NCI-H526 treated with DMSO at 0.1 percent for 48 hours (cell line): ENCODE measurements around the gene GGACT.
A peak's percentile ranks its signal among the peaks of the same experiment; 100 is the strongest.
"Not testable (repeated sequence)": the region's sequence is repeated elsewhere in the genome, so short reads cannot be mapped to it uniquely, and the experiment has no call there.

ENCODE experiments used
- DNase-seq: peaks from one replicate; lab custom pipeline; 2025; lab: John Stamatoyannopoulos, UW

GGACT gene

DNA sequence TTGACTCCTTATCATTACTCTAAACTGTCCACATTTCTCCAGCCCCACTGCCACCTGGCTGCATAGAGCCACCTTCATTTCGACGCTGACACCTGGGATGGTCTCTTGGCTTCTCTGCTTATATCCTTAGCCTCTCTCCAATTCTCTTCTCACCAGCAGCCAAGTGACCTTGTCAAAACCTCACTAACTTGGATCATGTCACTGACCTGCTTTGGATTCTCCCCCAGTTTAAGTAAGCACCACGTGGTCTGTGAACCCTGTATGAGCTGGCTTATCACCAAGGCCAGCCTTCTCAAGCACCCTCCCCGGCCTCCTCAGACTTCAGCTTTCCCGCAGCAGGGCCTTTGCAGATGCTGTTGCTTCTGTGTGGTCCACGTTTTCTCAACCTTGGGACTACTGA lies 12.3 kb upstream of the GGACT start:
- no peak for DNase-seq

GRCh38 chr13:100600461-100600860 lies 11.9 kb upstream of the GGACT start:
- DNase-seq = no peak

GRCh38 chr13:100597253-100597652 lies 8.7 kb upstream of the GGACT start:
- no peak for DNase-seq

- DNase-seq = no peak
These were observed 7.9 kb upstream of the GGACT start for GRCh38 chr13:100596516-100596915.

GRCh38 chr13:100594731-100595130 lies 6.1 kb upstream of the GGACT start:
- no peak for DNase-seq

DNA sequence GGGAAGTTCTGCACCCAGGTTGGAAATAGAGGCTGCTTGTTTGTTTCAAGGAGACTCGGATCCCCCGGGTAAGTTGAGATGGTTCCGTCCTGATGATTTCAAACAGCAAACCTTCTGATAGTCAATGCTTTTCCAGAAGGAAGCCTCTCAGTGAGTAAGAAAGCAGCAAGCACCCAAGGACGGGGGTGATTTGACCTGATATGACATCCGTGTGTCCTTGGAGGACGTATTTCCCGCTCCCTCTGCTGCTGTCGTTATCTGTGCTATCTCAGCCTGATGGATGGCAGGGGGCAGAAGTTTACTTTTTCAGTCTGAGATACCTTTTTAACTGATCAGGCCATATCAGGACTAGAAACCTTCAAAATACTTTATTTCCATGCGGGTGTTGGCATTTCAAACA lies 5.7 kb upstream of the GGACT start:
- no peak for DNase-seq

- DNase-seq = no peak
These were observed 663 bp upstream of the GGACT start for GRCh38 chr13:100589178-100589725.

DNA sequence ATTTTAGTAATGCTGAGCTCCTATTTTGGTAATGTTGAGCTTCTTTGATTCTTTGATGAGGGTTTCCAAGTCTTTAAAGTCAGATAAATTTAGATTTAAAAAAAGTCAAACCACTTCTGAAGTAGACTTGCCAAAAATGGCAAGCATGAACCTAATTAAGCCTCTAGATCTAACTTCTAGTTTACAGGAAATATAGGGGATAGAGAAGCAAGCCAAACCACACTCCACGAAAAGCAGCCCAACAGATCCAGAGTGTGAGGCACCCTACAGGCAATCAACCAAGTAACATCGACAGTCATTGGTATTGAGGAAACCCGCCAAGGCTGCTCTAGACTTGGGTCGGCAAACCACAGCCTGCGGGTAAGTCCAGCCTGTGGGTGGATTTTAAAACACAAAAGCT lies 3.7 kb downstream of the GGACT start:
- DNase-seq = no peak

GRCh38 chr13:100581504-100581903 lies 7.1 kb downstream of the GGACT start:
- DNase-seq = no peak

DNA sequence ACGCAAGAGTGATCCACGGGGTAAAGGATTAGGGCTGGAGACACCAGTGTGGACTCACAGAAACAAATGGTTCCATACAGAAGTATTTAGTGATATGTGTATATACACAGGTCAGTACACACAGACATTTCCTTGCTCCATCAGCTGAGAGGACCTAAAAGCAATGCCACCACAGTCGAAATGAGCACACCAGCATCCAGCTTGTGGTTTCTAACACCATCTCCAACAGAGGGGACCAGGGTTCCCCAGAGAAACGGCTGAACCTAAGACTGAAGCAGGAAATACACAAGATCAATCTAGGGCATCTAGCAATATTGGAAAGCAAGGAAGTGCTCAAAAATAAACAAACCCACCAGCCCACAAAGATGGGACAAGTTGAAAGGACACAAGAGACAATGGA lies 7.6 kb downstream of the GGACT start:
- DNase-seq = no peak

DNA sequence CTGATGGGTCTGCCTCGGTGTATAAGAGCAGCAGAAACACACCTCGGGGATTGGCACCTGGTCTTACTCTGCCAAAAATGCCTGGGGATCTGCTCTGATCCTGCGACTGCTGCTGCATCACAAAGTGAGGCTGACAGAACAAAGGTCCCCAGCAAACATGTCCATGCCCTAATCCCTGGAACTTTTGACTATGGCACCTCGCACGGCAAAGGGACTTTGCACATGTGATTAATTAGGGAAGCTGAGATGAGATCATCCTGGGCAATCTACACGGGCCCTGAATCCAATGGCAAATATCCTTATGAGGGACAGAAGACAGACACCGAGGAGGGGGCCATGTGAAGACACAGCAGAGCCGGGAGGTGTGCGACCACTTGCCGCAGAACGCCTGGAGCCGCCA lies 8.5 kb downstream of the GGACT start:
- no peak for DNase-seq

DNA sequence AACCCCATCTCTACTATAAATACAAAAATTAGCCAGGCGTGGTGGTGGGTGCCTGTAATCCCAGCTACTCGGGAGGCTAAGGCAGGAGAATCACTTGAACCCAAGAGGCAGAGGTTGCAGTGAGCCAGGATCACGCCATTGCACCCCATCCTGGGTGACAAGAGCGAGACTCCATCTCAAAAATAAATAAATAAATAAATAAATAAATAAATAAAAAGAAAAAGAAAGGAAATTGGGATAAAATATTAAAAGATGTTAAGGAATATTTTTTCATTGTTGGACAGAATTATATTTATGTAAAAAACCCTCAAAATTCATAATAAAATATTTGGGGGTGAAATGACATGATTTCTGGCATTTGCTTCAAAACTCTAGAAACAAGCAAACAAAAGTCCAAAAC lies 11.3 kb downstream of the GGACT start:
- not testable (repeated sequence) for DNase-seq

DNA sequence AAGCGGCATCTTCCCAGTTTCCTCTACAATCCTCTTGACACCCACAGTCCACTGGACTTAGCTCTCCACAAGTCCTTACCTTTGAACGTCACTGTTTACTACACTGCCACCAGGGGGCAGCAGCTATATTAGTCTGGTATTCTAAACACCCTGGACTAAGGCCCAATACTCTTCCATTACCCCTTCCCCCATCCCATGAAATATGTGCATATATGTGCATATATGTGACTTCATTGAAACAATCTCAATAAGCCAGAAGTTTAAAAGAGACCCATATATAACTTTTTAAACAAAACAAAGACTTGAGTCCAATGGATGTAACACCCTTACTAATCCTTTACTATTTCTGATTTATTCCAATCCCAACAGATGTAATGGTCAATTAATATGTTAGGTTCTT lies 15.5 kb downstream of the GGACT start:
- peak; percentile 25 for DNase-seq

GRCh38 chr13:100566543-100566942 lies 22.0 kb downstream of the GGACT start:
- no peak for DNase-seq

- DNase-seq = no peak
These were observed 23.3 kb downstream of the GGACT start for GRCh38 chr13:100565286-100565685.

DNA sequence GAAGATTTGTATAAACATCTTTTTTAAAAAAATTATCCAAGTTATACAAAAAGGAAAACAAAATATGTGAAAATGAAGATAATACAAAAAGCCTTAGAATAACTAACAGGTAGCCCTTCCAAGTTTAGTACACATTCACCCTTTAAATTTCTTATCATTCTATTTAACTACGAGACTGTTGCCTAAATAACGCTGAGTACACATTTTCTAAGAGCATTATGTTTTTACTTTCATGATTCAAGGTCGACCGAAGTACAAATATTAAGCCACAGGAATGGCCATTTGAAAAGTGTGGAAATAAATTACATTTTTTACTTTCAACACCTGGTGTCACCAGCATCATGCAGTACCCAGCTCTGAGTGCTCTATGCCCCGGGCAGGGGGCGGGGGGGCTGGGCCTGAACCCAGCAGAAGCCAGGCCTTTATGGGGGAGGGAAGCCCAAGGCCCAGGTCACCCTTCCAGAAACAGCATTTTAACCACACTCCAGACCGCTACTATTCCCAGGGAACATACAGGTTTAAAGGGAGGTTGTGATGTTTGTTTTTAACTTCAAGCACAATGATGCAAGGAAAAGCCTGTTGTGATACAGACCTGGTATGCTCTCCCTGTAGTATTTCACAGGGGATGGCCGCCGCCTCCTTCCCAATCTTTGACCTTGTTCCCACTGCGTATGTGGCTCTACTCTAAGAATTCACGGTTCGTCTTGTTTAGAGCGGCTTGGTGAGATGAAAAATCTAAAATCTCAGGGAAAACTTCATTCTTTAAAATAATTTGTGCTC lies 24.0 kb downstream of the GGACT start:
- no peak for DNase-seq

- DNase-seq = no peak
These were observed 24.8 kb downstream of the GGACT start for GRCh38 chr13:100563779-100564178.

DNA sequence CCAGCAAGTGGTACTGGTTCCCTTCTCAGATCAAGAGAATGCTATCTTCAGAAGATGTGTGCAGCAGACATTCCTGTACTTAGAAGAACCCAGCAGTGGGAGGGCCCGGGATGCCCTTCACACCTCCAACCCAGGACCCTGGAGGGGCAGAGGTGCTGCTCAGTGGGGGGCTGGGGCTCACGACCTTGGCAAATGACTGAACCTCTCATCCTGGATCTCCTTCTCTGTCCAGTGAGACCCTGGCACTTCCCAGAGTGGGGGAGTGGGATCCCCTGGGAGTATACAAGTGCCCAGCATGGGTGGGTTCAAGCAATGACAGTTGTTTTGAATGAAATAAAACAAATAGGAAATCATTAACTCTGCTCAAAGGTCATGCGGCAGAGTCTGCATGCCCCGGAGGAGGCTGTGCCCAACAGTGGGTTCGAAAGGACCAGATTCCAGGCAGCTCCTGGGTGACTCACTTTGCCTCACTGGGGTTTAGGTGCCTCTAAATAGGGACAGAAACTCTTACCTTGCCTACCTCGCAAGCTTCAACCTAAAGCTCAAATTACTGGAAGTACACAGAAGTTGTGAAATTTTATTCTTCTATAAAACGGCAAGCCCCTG lies 26.9 kb downstream of the GGACT start:
- DNase-seq = no peak

DNA sequence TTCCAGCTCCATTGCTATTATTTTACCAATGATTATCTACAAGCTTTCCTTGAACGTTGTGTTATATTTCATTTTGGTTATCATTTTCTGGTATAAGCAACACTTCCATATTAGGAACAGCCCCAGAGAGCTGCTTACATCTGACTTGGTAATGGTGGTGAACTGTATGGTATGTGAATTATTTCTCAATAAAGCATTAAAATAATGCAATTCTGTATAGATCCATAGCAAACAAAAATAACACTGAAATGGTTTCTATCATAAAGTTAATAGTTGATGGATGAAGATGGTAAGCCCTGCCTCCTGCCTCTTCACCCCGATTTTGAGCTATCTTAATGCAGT lies 27.5 kb downstream of the GGACT start:
- no peak for DNase-seq

DNA sequence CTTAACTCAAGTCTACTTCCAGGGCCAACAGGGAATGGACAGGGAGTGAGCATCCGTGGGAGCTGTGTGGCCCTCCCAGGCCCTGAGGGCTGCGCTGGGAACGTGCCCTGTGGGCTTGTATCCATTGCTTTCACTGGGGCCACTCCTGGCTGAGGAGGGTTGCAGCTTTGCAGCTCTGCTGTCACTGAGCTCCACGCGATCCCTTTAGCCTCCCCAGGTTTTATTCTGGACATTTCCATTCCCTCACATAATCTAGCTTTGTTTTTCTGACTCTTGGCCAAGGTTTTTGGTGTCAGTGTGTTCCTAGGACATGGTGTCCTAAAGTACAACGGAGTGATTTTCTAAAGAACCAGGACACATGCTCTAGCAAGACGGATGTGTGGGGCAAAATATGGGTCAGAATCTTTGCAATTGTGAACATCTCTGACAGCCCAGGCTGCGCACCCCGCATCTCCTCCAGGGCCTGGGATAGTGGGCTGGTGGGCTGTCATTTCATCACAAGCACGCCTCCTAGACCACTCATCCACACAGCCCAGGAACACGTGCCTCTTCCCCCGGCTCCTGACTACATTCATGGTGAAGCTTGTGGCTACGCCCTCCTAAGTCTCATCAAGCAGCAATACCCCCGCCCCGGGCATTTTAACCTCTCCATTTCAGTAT lies 28.0 kb downstream of the GGACT start:
- DNase-seq = no peak

DNA sequence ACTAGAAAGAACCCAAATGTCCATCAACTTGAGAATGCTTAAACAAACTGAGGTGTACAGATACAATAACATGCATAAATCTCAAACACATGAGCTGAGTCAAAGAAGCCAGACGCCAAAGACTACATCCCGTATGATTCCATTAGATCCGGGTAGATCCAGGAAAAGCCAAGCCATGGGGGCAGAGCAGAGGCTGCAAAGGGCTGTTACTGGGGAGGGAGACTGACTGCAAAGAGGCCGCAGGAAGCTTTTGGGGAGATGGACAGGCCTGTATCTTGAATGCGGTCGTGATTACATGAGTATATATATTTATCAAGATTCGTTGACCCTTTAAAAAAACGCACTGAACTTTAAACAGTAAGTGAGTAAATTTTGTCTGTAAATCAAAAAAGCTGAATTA lies 28.7 kb downstream of the GGACT start:
- DNase-seq = no peak

DNA sequence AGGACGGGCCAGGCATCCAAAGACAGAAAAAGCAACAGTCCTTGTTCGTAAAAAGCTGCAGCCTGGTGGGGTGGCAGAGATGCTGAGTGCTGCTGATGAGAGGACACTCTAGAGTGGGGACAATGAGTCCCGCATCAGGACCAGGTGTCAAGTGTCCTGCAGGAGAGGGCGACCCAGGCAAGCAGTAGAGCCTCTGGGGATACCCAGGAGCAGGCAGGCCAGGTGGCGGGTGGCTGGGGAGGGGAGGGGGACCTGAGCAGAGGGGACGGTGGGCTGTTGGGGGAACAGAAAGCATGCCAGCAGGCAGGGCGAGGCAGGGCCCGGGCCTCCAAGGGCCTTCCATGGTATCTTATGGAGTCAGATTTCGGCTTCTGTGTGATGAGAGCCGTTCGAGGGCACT lies 35.8 kb downstream of the GGACT start:
- DNase-seq = no peak

- DNase-seq = no peak
These were observed 39.3 kb downstream of the GGACT start for GRCh38 chr13:100549316-100549715.
